ENCODE results near the gene EME2.

EME2 gene

DNA sequence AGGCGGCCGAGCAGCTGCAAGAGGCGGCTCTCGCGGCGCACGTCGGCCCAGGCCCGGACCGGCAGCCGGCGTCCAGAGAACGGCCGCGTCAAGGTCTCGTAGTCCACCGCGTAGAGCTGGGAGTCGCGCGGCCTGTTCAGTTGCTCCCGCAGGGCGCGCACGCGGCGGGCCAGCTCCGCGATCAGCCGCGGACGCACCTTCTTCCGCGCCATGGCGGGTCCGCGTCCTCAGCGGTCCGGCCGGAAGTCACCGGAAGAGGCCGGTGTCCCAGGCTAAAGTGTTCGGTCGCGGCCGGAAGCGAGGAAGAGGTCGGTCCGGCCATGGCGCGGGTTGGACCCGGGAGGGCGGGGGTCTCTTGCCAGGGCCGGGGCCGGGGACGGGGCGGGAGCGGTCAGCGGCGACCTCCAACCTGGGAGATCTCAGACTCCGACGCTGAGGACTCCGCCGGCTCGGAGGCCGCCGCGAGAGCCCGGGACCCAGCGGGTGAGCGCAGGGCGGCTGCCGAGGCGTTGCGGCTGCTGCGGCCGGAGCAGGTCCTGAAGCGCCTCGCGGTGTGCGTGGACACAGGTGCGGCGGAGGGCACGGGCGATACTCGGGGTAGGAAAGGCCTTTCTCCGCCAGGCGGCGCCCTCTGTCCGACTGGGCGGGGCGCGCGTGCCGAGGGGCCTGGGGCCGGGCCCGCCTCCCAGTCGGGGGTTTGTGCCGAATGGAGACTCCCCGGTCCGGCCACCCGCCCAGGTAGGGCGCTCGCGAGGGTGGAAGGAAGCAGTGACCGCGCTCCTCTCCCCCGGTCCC, 495 bp downstream of the EME2 start, which contains the start of gene MRPS34:
Gene MRPS34 (minus strand): TSS at position 227 of the 795 bp plus-strand sequence. CDS start 15 bp downstream, at position 212.
- H3K27me3 ChIP-seq (ENCODE audit: control insufficient read depth, insufficient read depth, low read length, poor library complexity, severe bottlenecking), result no peaks in the 10 kb centered on the region
- H3K9me3 ChIP-seq (ENCODE audit: control insufficient read depth, low read length), result no peaks in the 10 kb centered on the region
- H3K4me1 ChIP-seq (ENCODE audit: control insufficient read depth, insufficient read depth, low read length), result peaks cover 14% of the 10 kb centered on the region
- H3K4me3 ChIP-seq (ENCODE audit: insufficient read depth, low read depth, low read length), result peak within 1 kb of the TSS; percentile 71
- WGBS, 2 experiments, result 0% methylated on average over 108 of the region's 108 CpGs
- peak within 1 kb of the TSS; percentile 84 for H3K27ac ChIP-seq (ENCODE audit: insufficient read depth, low read depth, low read length, poor library complexity, severe bottlenecking)
- peaks cover 16% of the 10 kb centered on the region for H3K36me3 ChIP-seq (ENCODE audit: control insufficient read depth, insufficient read depth, low read length)

DNA sequence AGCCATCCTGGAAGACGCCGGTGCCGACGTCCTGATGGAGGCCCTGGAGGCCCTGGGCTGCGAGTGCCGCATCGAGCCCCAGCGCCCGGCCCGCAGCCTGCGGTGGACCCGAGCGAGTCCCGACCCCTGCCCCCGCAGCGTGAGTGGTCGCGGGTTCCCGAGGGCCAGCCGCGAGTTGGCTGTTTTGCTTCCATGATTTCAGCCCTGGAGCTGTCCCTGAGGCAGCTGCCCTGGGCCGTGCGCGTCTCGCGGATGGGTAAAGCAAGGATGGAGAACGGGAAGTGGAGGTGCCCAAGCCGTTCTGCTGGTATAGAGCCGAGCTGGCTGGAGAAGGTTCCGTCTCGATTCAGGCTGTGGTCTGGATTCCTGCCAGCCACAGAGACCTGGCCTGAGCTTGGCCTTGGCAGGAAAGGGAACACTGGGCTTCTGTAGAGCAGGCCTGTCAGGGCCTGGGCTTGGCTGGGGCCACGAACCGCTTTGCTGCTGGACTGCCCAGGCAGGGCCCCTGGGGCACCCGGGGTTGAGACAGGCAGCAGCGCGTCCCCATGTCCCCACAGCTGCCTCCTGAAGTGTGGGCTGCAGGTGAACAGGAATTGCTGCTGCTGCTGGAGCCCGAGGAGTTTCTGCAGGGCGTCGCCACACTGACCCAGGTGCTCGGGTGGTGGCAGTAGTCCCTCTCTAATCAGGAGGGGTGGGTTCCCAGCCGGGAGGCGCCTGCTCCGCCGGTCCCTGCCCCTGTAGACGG, 1.3 kb downstream of the EME2 start:
- Histone ChIP-seq H3K36me3 (ENCODE audit: control insufficient read depth, insufficient read depth, low read length) (peaks cover 18% of the 10 kb centered on the region), H3K9me3 (ENCODE audit: control insufficient read depth, low read length) (no peaks in the 10 kb centered on the region), H3K27me3 (ENCODE audit: control insufficient read depth, insufficient read depth, low read length, poor library complexity, severe bottlenecking) (no peaks in the 10 kb centered on the region), H3K27ac (ENCODE audit: insufficient read depth, low read depth, low read length, poor library complexity, severe bottlenecking) (no peak overlapping the region), H3K4me1 (ENCODE audit: control insufficient read depth, insufficient read depth, low read length) (peaks cover 14% of the 10 kb centered on the region), H3K4me3 (ENCODE audit: insufficient read depth, low read depth, low read length) (peak overlapping the region; percentile 71)
- WGBS, 2 experiments, result 34 to 35% methylated on average over 45 of the region's 45 CpGs

DNA sequence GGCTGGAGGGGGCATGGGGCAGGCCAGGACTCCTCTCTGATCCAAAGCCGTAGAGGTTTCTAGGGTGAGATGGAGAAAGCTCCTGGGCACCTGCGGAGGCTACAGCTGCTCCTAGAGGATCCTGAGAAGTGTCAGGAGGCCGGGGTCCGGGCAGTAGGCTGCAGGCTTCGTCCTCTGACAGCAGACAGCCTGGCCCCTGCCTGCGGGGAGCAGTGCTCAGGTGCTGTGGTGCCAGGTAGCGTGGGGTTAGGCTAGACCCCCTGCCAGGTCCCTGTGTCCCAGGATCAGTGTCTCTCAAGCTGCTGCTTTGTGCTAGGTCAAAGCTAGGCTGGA, 1.8 kb downstream of the EME2 start:
- H3K27ac ChIP-seq (ENCODE audit: insufficient read depth, low read depth, low read length, poor library complexity, severe bottlenecking), result no peak overlapping the region
- H3K4me3 ChIP-seq (ENCODE audit: insufficient read depth, low read depth, low read length), result no peak overlapping the region
- H3K4me1 ChIP-seq (ENCODE audit: control insufficient read depth, insufficient read depth, low read length), result peaks cover 14% of the 10 kb centered on the region

DNA sequence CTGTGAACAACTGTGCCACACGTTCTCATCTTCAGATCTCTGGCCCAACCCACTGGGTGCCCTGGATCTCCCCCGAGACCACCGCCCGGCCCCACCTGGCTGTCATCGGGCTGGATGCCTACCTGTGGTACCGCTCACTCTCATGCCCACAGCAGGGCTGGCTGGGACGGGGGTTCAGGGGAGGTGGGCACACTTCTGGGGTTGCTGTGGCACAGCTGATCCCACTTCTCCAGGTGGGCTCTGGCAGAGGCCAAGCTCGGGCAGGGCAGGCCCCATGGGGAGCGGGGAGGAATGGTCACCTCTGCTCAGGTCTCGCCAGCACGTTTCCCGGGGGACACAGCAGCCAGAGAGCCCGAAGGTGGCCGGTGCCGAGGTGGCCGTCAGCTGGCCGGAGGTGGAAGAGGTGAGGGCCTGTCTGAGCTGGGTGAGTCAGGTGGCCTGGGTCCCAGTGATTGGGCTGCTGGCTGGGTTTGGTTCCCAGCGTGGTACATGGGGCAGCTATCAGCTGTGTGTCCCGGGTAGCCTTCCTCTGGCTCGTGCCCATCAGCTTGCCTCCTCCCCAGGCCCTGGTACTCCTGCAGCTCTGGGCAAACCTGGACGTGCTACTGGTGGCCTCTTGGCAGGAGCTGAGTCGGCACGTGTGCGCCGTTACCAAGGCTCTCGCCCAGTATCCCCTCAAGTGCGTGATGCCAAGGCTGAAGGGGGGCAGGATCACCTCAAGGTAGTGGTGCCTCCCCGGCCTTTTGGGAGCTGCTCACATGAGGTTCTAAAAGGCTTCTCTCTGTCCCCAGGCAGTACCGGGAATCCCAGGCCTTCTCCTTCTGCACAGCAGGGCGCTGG, 2.6 kb downstream of the EME2 start:
- Histone ChIP-seq H3K36me3 (ENCODE audit: control insufficient read depth, insufficient read depth, low read length) (peaks cover 19% of the 10 kb centered on the region), H3K27me3 (ENCODE audit: control insufficient read depth, insufficient read depth, low read length, poor library complexity, severe bottlenecking) (no peaks in the 10 kb centered on the region), H3K27ac (ENCODE audit: insufficient read depth, low read depth, low read length, poor library complexity, severe bottlenecking) (no peak overlapping the region), H3K4me3 (ENCODE audit: insufficient read depth, low read depth, low read length) (no peak overlapping the region), H3K4me1 (ENCODE audit: control insufficient read depth, insufficient read depth, low read length) (peaks cover 8% of the 10 kb centered on the region), H3K9me3 (ENCODE audit: control insufficient read depth, low read length) (no peaks in the 10 kb centered on the region)
- WGBS, 2 experiments, result 95 to 97% methylated on average over 30 of the region's 30 CpGs

More for the DNA sequence above, 1.8 kb downstream of the EME2 start:
- Histone ChIP-seq H3K9me3 (ENCODE audit: control insufficient read depth, low read length) (no peaks in the 10 kb centered on the region), H3K36me3 (ENCODE audit: control insufficient read depth, insufficient read depth, low read length) (peaks cover 19% of the 10 kb centered on the region), H3K27me3 (ENCODE audit: control insufficient read depth, insufficient read depth, low read length, poor library complexity, severe bottlenecking) (no peaks in the 10 kb centered on the region)
- 94% methylated on average over 7 of the region's 7 CpGs for WGBS, 2 experiments

DNA sequence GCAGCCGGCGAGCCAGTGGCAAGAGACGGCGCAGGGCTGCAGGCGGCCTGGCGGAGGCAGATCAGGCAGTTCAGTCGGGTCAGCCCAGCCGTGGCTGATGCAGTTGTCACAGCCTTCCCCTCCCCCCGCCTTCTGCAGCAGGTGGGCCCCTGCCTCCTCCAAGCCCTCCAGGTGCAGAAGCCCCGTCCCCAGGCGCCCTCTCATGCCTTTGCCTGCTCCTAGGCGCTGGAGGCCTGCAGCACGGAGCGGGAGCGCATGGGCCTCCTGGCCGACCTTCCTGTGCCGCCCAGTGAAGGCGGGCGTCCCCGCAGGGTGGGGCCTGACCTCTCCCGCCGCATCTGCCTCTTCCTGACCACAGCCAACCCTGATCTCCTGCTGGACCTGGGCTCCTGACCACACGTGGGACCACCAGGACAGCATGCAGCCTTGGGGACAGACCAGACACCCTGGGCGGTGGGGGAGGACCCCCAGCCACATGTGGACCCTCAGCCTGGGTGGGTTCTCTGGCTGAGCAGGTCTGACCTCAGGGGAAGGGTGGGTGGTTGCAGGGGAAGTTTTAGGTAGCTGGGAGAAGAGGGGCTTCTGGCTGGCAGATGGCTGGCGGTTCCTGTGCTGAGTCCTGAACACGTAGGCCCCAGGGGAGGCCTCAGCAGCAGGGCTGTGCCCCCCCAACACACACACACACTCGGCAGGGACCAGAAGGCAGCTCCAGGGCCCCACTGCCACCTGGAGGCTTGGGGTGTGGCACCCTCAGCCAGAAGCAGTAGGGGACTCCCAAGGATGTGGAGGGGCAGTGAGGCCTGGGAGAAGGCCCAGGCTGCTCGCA, 3.4 kb downstream of the EME2 start:
- Histone ChIP-seq H3K4me3 (ENCODE audit: insufficient read depth, low read depth, low read length) (no peak overlapping the region), H3K36me3 (ENCODE audit: control insufficient read depth, insufficient read depth, low read length) (peaks cover 19% of the 10 kb centered on the region), H3K9me3 (ENCODE audit: control insufficient read depth, low read length) (no peaks in the 10 kb centered on the region), H3K27ac (ENCODE audit: insufficient read depth, low read depth, low read length, poor library complexity, severe bottlenecking) (no peak overlapping the region), H3K27me3 (ENCODE audit: control insufficient read depth, insufficient read depth, low read length, poor library complexity, severe bottlenecking) (no peaks in the 10 kb centered on the region), H3K4me1 (ENCODE audit: control insufficient read depth, insufficient read depth, low read length) (peaks cover 10% of the 10 kb centered on the region)
- 93 to 94% methylated on average over 28 of the region's 28 CpGs for WGBS, 2 experiments

DNA sequence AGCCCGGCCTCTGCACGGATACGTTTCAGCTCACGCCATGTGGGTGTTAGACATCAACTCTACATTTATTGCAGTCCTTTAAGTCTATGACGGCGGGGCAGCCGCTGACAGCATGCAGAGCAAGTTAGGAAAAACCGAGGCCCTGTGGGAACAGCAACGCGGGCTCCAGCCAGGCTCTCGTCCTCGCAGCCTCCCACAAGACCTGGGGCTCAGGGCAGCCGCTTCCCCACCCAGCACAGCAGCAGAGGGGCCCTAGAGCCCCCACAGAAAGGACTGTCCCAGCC, 4.0 kb downstream of the EME2 start:
- H3K27ac ChIP-seq (ENCODE audit: insufficient read depth, low read depth, low read length, poor library complexity, severe bottlenecking), result no peak overlapping the region

DNA sequence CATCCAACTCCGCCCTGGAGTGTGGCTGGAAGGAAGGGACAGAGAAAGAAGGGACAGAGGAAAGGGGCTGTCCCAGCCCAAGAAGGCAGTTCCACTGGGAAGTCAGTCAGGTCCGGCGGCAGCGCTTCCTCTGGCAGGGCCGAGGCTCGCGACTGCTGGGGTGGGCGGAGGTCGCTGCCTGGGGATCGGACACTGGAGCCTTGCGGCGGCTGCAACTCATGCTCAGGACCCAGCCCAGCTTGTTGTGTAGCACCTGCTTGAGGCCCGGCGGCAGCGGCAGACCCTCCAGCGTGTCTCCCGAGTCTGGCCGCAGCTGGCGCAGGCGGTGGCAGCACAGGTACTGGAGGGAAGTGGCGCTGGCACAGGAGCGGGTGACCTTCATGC, 4.4 kb downstream of the EME2 start:
- Histone ChIP-seq H3K4me1 (ENCODE audit: control insufficient read depth, insufficient read depth, low read length) (peaks cover 15% of the 10 kb centered on the region), H3K4me3 (ENCODE audit: insufficient read depth, low read depth, low read length) (no peak overlapping the region), H3K27ac (ENCODE audit: insufficient read depth, low read depth, low read length, poor library complexity, severe bottlenecking) (no peak overlapping the region), H3K36me3 (ENCODE audit: control insufficient read depth, insufficient read depth, low read length) (peaks cover 19% of the 10 kb centered on the region), H3K27me3 (ENCODE audit: control insufficient read depth, insufficient read depth, low read length, poor library complexity, severe bottlenecking) (no peaks in the 10 kb centered on the region), H3K9me3 (ENCODE audit: control insufficient read depth, low read length) (no peaks in the 10 kb centered on the region)
- WGBS, 2 experiments, result 95 to 96% methylated on average over 22 of the region's 22 CpGs

More for the DNA sequence above, 4.0 kb downstream of the EME2 start:
- peaks cover 15% of the 10 kb centered on the region for H3K4me1 ChIP-seq (ENCODE audit: control insufficient read depth, insufficient read depth, low read length)
- H3K27me3 ChIP-seq (ENCODE audit: control insufficient read depth, insufficient read depth, low read length, poor library complexity, severe bottlenecking), result no peaks in the 10 kb centered on the region
- peaks cover 19% of the 10 kb centered on the region for H3K36me3 ChIP-seq (ENCODE audit: control insufficient read depth, insufficient read depth, low read length)
- H3K9me3 ChIP-seq (ENCODE audit: control insufficient read depth, low read length), result no peaks in the 10 kb centered on the region
- WGBS, 2 experiments, result 92 to 96% methylated on average over 13 of the region's 13 CpGs
- no peak overlapping the region for H3K4me3 ChIP-seq (ENCODE audit: insufficient read depth, low read depth, low read length)

DNA sequence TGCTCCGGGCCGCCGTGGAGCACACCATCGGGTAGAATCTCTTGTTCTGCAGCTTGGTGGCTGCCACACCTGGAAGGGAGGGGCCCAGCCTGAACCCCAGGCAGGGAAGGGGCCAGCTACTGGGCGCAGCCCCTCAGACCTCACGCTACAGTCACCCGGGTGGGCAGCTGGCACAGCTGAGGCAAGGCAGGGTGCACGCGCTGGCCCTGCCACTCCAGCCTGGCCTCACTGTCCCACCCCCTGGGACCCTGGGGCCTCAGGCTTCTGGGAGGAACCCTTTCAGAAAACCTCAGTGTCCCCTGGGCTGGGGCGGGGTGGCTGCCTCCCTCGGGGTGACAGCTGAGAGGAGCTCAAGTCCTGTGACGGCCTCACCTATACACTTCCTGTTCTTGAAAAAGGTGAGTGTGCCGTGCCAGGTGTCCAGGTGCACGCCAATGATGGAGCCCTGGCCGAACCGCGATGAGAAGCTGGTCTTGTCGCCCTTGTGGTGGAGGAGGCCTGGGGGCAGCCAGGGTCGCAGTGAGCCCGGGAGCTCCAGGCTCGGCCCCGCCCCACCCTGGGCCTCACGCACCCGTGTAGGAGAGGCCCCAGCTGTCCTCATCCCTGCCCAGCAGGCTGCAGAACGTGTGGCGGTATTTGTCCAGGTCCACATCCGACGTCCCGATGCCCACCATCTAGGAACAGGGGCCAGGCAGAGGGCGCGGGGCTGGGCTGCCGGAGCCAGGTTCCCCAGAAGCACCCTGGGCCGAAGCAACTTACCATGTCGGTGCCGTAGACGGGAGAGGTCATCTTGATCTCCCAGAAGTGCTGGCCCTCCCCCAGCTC, 5.0 kb downstream of the EME2 start:
- Histone ChIP-seq H3K4me3 (ENCODE audit: insufficient read depth, low read depth, low read length) (no peak overlapping the region), H3K36me3 (ENCODE audit: control insufficient read depth, insufficient read depth, low read length) (peaks cover 19% of the 10 kb centered on the region), H3K9me3 (ENCODE audit: control insufficient read depth, low read length) (no peaks in the 10 kb centered on the region), H3K27me3 (ENCODE audit: control insufficient read depth, insufficient read depth, low read length, poor library complexity, severe bottlenecking) (no peaks in the 10 kb centered on the region), H3K4me1 (ENCODE audit: control insufficient read depth, insufficient read depth, low read length) (peaks cover 15% of the 10 kb centered on the region), H3K27ac (ENCODE audit: insufficient read depth, low read depth, low read length, poor library complexity, severe bottlenecking) (no peak overlapping the region)
- WGBS, 2 experiments, result 94 to 95% methylated on average over 36 of the region's 36 CpGs
